Nephron progenitor cell (in vitro differentiated cells): Measurements from ENCODE around the gene VSX2.
A peak's percentile ranks its signal among the peaks of the same experiment; 100 is the strongest.

Source experiments
- DNase-seq: peaks from one replicate; pipeline ENCODE4 v3.0.0; 2021
- H3K27ac Mint-ChIP-seq: 2 replicates; pipeline ENCODE4 v1.8.0; 2021; ENCODE audit warnings: mild to moderate bottlenecking, moderate library complexity, mixed read lengths
- H3K27me3 Mint-ChIP-seq: 2 replicates; pipeline ENCODE4 v1.8.0; 2021; ENCODE audit warnings: mild to moderate bottlenecking, low read depth, mixed read lengths; ENCODE audit not compliant: poor library complexity
- H3K36me3 Mint-ChIP-seq: 2 replicates; pipeline ENCODE4 v1.8.0; 2021; ENCODE audit warnings: low read depth, mixed read lengths
- H3K4me1 Mint-ChIP-seq: 2 replicates; pipeline ENCODE4 v1.8.0; 2021; ENCODE audit warnings: mixed read lengths
- H3K4me3 Mint-ChIP-seq: 2 replicates; pipeline ENCODE4 v1.8.0; 2021; ENCODE audit warnings: mild to moderate bottlenecking, moderate library complexity, mixed read lengths
- H3K9me3 Mint-ChIP-seq: 2 replicates; pipeline ENCODE4 v1.8.0; 2021; ENCODE audit warnings: mild to moderate bottlenecking, moderate library complexity, mixed read lengths
- CTCF ChIP-seq: fragments of 200-600 bp; sonication (generic); IDR thresholded peaks from 2 replicates; pipeline ENCODE4 v1.5.0; 2021; ENCODE audit warnings: antibody characterized with exemption

Gene VSX2

GRCh38 chr14:74211945-74212580, 27.2 kb upstream of the VSX2 start:
- Mint-ChIP-seq H3K27me3 (peaks cover 45% of the 10 kb centered on the region), H3K36me3 (no peaks in the 10 kb centered on the region), H3K27ac (no peak overlapping the region), H3K9me3 (no peaks in the 10 kb centered on the region), H3K4me1 (peaks cover 8% of the 10 kb centered on the region), H3K4me3 (no peak overlapping the region)
- no peak for TF ChIP-seq CTCF
- no peak for DNase-seq

GRCh38 chr14:74213907-74214803, 25.1 kb upstream of the VSX2 start:
- TF ChIP-seq CTCF, result no peak
- no peak overlapping the region for H3K27ac Mint-ChIP-seq
- no peaks in the 10 kb centered on the region for H3K9me3 Mint-ChIP-seq
- no peak for DNase-seq
- H3K4me1 Mint-ChIP-seq, result peaks cover under 1% of the 10 kb centered on the region
- H3K36me3 Mint-ChIP-seq, result no peaks in the 10 kb centered on the region
- H3K27me3 Mint-ChIP-seq, result peaks cover 61% of the 10 kb centered on the region
- no peak overlapping the region for H3K4me3 Mint-ChIP-seq

- no peak overlapping the region for H3K27ac Mint-ChIP-seq
- no peak for TF ChIP-seq CTCF
- DNase-seq, result no peak
- H3K9me3 Mint-ChIP-seq, result no peaks in the 10 kb centered on the region
- H3K27me3 Mint-ChIP-seq, result peaks cover 77% of the 10 kb centered on the region
- H3K4me3 Mint-ChIP-seq, result no peak overlapping the region
- no peaks in the 10 kb centered on the region for H3K4me1 Mint-ChIP-seq
- H3K36me3 Mint-ChIP-seq, result no peaks in the 10 kb centered on the region
Measured at GRCh38 chr14:74216671-74217070, 22.6 kb upstream of the VSX2 start.

GRCh38 chr14:74217672-74218448, 21.4 kb upstream of the VSX2 start:
- no peak overlapping the region for H3K27ac Mint-ChIP-seq
- no peaks in the 10 kb centered on the region for H3K36me3 Mint-ChIP-seq
- DNase-seq, result peak; percentile 93
- no peaks in the 10 kb centered on the region for H3K4me1 Mint-ChIP-seq
- no peaks in the 10 kb centered on the region for H3K9me3 Mint-ChIP-seq
- no peak overlapping the region for H3K4me3 Mint-ChIP-seq
- TF ChIP-seq CTCF, result peak; percentile 87
- peaks cover 86% of the 10 kb centered on the region for H3K27me3 Mint-ChIP-seq

- H3K9me3 Mint-ChIP-seq, result no peaks in the 10 kb centered on the region
- no peak overlapping the region for H3K27ac Mint-ChIP-seq
- no peak for DNase-seq
- peaks cover 90% of the 10 kb centered on the region for H3K27me3 Mint-ChIP-seq
- no peak for TF ChIP-seq CTCF
- H3K36me3 Mint-ChIP-seq, result no peaks in the 10 kb centered on the region
- no peaks in the 10 kb centered on the region for H3K4me1 Mint-ChIP-seq
- no peak overlapping the region for H3K4me3 Mint-ChIP-seq
Measured at GRCh38 chr14:74218462-74218861, 20.8 kb upstream of the VSX2 start.
